Stimulated activated CD8-positive, alpha-beta memory T cell treated with anti-CD3 and anti-CD28 coated beads, Interleukin-4, amount 100 ng/mL, for 1 hour (primary cell): ENCODE measurements around the gene EPS8L2.
A peak's percentile ranks its signal among the peaks of the same experiment; 100 is the strongest.

Source experiments
- DNase-seq, 2 donors: peaks; one replicate each; pipeline ENCODE4 v3.0.0-alpha.2; 2020; ENCODE audit warnings: low read depth in 2 of 2, low spot score in 1 of 2

EPS8L2 gene

DNA sequence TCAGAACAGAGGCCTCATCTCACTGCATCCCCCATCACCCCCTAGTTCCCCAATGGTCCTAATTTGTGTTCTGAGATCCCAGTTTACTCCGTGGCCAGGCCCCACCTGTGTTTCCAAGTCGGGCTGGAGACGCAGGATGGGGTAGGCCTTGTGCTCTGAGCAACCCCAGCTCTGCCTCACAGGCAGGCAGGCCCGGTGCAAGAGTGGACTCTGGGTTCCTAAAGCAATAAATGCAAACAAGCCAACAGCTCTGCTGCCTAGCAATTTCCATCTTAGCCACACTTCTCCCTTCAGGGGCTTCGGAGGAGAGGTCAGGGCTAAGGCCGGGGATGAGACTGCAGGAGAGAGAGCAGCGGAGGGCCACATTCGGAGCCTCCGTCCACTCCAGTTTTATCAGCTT, 2.5 kb upstream of the EPS8L2 start:
- no peak for DNase-seq

DNA sequence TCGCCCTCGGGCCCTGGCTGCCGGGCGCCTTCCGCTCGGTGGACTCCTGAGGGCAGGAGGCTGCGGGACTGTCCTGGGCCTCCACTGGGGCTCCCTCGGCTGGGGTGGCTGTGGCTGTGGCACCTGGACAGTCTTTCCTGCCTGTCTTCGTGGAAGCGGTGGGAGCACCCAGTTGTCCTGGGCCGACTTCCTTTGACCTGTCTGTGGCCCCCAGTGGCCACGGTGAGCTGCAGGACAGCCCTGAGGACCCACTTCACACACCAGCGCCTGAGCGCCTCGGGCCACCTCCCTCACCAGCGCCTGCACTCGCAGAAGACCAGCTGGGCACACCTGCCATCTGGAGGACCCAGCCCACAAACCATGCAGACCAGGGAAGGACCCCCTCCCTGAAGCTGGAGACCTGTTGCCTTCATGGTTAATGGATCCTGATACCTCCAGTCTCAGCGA, 1.8 kb upstream of the EPS8L2 start:
- no peak for DNase-seq

DNA sequence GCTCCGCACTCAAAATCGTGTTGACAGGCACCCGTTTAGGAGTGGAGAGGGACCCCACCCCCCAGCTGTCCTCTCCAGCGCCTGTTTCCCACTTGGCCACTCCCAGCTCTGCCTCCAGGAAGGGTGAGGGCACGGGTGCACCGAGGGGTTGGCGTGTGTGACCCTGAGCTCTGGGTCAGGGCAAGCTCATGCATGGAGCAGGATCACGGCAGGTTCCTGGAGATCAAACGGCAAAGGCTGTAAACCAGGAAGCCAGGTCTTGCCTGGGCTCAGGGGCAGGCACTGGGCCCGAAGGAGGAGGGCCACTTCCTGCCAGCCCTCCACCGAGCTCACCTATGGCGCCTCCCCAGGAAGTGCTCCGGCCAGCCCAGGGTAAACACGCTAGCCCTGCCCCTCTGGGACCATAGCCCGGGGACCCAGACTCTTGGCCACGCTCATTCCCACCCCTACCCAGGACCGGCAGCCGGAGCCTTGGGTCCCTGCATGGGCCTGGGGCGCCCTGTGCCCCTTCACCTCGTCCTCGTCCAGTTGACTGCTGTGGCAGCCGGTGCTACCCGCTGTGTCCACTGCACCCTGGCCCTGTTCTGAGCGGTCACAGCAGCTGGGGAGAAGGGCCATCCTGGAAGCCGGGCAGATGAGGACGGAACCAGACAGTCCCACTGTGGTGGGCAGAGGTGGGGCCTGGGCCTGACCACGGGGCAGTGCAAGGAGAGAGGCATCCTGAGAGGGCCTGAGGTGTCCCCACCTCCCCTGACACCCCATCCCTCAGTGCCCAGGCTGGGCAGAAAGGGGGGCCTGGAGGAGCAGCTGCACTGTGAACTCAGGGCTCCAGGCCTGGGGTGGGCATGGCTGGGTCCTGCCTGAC, 1.0 kb upstream of the EPS8L2 start:
- no peak for DNase-seq

DNA sequence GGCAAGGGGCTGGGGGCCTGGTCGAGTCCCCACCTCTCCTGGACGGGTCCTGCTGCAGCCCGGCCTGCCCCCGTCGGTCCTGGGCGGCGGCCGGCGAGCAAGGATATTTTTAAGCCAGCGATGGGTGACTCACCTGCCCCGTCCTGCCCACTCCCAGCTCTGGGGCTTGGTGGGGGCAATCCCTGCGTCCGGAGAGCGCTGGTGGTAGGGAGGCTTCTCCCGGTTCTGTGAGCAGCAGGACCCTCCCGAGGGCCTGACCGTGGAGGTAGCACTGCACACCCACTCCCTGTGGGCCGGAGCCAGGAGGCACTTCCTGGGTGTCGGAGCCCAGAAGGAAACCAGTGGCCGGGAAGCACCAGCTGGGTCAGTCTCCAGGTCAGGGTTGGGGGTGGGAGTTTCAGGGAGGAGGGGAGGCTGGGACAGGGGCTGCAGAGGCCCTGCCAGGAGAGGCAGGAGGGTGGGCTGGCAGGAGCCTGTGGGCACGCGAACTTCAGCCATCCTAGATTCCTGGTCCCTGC, 467 bp downstream of the EPS8L2 start:
- DNase-seq = no peak

DNA sequence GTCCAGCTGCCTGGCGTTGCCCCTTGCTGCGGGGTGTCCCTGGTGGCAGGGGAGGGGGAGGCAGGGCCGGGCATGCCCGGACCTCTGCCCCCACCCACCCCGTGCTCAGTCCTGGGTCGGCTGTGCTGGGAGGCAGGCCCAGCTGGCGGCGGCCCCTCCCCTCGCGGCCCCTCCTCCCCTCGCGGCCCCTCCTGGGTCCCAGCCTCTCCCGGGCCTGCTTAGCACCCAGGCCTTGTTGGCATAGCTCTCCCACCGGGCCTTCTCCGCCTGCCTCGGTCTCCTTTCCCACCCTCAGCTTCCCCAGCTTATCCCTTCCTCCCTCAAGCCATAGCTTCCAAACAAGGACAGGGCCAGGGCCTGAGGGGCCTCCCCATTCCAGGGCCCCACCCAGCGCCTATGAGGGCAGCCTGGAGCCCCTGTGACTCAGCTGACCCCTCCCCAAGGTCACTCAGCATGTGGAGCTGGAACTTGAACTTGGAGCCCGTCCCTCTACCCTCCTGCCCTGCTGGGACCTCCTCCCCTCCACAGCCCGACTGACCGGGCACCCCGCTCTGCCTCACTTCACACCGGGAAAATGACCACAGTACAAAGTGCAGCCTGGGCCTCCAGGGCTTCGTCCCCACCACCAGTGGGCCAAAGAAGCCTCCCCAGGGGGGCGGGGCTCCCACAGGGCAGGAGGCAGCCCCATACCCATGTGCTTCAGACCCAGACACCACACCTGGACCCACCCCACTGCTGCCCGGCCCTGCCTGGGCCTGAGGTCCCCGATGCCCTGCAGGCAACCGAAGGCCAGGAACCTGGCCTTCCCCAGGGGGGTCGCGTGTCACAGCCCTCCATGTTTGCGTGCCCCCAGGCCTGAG, 1.2 kb downstream of the EPS8L2 start:
- no peak for DNase-seq

DNA sequence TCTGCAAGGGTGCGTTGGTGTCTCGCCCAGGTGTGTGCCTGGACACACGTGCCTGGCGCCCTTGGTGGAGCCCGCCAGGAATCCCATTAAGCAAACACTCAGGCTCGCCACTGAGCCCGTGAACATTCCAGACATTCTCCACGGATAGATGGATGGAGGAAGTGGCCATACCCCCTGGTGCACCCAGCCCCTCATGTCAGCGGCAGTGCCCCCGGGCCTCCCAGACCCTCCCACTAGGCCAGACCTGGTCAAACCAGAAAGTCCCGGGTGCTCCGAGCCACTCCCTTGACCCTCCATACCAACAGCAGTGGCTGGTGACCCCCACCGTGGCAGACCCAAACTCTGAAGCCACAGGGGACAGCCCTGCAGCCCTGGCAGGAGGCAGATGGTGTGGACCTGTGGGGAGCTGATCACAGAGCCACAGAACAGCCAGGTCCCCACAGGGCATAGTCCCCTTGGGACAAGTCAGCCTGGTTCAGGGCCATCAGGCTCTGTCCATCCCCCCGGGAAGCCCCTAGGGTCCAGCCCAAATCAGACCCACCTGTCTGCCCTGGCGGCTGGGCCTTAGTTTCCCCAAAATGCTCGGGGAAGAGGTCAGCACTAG, 1.9 kb downstream of the EPS8L2 start:
- DNase-seq = no peak

DNA sequence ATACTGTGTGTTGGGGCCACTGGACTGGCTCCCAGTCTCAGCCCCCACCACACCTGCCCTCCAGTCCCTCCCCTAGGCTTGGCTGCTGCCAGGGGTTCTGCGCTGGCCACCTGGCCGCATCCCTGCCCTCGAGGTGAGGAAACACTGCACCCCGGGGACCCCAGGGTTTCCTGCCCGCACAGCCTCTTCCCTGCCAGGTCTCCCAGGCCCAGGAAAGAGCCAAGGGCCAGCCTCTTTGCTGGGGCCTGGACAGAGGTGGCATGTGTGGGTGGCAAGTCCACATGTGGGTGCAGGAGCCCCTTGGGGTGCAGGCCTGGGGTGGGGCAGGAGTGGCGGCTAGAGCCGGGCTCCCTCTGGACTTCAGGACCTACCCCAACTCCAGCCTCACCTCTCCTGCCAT, 2.5 kb downstream of the EPS8L2 start:
- DNase-seq = no peak

DNA sequence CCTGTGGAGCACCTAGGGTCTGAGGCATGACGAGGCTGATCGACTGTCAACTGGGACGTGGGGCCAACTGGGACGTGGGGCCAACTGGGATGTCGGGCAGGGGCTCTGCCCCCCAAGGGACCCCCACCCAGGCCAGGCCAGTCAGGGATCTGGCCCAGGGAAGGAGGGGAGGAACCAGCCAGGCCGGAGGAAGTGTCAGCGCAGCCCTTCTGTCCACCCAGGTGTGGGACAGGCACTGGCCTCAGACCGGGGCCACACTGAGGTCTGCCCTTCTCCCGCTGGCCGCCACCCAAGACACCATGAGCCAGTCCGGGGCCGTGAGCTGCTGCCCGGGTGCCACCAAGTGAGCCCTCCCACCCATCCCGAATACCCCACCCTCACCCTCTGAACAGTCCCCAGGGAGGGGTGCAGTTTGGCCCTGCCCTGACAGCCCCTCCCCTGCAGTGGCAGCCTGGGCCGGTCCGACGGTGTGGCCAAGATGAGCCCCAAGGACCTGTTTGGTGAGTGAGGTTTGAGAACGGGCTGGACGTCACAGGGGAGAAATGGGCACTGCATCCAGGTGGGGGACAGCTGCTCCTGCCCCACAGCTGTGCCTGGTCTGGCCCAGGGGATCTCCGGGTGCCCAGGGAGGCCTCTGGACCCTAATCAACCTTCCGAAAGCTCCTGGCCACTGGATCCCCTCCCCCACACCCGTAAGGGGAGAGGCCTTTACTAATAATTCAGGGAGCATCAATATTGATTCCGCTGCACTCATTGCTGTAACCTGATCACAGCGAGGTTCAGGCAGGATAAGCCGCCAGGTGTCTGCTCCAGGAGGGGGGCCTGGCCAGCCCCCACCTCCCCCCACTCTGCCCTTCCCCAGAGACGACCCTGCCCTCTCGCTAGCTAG, 3.3 kb downstream of the EPS8L2 start:
- DNase-seq = no peak

DNA sequence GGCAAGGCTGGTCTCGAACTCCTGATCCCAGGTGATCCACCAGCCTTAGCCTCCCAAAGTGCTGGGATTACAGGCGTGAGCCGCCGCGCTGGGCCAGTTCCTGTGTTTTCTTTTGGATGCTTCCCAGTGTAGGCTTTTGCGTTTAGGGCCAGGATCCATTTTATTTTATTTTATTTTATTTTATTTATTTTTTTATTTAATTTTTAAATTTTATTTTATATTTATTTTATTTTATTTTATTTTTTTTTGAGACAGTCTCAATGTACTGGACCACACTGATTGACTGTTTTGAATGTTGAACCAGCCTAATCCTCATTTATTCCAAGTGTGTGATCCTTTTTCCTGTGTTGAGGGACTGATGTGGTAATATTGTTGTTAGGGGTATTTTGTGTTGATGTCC, 8.4 kb downstream of the EPS8L2 start:
- no peak for DNase-seq

DNA sequence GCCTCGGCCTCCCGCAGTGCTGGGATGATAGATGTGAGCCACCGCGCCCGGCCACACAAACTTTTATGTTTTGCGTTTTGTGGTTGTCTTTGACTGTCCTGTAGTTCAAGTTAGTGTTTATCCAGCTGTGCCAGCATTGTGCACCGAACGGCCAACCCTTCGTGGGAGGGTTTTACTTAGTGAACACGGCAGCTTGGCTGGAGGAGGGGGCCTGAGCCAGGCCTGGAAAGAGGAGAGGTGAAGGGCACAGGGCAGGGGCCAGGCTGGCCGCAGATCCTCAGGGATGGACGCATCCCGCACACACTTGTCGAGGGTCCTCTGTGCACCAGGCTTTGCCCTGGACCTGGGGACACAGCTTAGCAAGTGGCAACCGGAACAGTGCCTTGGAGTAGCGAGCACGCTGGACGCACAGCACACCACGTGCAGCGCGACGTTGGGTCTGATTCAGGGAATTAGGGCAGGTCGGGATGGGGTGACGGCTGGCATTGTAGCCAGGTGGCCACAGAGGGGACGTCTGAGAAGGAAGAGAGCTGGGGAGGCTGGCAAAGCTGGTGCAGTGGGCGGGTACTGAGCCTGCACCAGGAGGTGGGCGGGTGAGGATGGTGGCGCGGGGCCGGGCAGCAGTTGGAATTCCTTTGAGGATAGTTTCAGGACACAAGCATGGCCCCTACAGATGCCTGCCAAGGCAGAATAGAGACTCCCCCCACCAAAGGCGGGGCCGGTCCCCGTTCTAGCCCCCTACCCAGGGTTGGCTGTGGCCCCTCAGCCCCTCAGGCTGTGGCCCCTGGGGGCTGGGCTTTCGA, 13.4 kb downstream of the EPS8L2 start:
- DNase-seq = no peak

DNA sequence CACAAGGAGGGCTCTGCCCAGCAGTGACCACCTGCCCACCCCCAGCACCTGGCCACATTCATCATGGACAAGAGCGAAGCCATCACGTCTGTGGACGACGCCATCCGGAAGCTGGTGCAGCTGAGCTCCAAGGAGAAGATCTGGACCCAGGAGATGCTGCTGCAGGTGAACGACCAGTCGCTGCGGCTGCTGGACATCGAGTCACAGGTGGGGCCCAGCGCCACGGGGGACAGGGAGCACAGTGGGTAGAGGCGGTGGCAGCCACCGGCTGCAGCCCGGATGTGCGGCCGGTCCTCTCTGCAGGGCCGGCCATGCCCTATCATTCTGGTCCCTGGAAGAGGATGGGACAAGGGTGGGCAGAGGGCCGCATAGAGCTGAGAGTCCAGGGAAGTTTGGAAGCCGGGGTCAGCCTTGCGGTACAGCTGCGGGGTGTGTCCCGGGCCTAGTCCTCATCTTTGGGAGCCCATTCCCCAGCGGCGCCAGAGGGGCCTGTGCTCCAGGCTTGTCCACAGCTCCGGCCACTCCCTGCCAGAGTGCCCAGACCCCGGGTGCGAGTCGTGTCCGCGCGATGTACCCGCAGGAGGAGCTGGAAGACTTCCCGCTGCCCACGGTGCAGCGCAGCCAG, 14.1 kb downstream of the EPS8L2 start:
- no peak for DNase-seq

DNA sequence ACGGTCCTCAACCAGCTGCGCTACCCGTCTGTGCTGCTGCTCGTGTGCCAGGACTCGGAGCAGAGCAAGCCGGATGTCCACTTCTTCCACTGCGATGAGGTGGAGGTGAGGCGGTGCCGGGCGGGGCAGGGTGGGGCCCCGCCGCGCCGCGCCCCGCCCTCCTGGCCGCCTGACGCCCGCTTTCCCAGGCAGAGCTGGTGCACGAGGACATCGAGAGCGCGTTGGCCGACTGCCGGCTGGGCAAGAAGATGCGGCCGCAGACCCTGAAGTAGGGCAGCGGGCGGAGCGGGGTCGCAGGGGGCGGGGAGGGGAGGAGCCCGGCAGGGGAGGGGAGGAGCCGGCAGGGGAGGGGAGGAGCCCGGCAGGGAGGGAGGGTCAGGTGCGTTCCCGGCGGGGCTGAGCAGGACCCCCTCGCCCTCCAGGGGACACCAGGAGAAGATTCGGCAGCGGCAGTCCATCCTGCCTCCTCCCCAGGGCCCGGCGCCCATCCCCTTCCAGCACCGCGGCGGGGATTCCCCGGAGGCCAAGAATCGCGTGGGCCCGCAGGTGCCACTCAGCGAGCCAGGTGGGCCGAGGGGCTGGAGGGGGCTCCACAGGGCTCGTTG, 14.7 kb downstream of the EPS8L2 start:
- DNase-seq = no peak

DNA sequence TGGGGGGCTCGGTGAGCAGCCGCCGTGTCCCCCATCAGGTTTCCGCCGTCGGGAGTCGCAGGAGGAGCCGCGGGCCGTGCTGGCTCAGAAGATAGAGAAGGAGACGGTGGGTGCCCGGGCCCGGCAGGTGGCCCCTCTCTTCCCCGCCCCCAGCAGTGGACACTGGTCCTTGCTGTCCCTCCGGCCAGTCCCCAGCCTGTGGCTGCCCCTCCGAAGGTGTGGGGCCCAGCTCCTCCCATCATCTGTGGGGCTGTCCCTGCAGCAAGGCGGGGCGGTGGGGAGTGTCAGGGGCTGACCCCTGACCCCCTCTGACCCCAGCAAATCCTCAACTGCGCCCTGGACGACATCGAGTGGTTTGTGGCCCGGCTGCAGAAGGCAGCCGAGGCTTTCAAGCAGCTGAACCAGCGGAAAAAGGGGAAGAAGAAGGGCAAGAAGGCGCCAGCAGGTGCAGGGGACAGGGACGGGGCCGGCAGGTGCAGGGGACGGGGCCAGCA, 15.3 kb downstream of the EPS8L2 start:
- no peak for DNase-seq

DNA sequence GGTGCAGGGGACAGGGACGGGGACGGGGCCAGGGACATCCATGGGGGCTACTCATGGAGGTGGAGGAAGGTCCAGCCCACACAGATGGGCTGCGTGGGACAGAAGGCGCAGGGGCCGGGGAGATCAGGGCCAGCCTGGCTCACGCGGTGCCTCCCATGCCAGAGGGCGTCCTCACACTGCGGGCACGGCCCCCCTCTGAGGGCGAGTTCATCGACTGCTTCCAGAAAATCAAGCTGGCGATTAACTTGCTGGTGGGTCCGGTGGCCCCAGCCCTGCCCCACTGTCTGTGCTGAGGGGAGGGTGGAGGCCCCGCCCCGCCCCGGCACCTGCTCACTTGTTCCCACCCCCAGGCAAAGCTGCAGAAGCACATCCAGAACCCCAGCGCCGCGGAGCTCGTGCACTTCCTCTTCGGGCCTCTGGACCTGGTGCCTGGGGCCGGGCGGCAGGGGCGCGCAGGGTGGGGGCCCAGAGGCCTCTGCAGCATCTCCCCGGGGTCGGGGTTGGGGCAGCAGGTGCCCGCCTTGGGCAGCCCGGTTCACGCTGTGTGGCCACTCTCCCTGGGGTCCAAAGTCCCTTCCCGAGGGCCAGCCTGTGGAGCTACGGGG, 15.8 kb downstream of the EPS8L2 start:
- peak in 1 of 2 donors; percentile 21 for DNase-seq

DNA sequence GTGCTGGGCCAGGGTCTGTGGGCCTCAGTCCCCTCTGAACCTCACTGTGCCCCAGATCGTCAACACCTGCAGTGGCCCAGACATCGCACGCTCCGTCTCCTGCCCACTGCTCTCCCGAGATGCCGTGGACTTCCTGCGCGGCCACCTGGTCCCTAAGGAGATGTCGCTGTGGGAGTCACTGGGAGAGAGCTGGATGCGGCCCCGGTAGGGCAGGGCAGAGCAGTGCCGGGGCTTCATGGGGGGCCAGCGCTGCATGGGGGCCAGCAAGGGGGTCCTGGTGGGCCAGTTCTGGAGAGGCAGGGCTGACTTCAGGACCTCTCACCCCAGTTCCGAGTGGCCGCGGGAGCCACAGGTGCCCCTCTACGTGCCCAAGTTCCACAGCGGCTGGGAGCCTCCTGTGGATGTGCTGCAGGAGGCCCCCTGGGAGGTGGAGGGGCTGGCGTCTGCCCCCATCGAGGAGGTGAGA, 16.3 kb downstream of the EPS8L2 start:
- no peak for DNase-seq

DNA sequence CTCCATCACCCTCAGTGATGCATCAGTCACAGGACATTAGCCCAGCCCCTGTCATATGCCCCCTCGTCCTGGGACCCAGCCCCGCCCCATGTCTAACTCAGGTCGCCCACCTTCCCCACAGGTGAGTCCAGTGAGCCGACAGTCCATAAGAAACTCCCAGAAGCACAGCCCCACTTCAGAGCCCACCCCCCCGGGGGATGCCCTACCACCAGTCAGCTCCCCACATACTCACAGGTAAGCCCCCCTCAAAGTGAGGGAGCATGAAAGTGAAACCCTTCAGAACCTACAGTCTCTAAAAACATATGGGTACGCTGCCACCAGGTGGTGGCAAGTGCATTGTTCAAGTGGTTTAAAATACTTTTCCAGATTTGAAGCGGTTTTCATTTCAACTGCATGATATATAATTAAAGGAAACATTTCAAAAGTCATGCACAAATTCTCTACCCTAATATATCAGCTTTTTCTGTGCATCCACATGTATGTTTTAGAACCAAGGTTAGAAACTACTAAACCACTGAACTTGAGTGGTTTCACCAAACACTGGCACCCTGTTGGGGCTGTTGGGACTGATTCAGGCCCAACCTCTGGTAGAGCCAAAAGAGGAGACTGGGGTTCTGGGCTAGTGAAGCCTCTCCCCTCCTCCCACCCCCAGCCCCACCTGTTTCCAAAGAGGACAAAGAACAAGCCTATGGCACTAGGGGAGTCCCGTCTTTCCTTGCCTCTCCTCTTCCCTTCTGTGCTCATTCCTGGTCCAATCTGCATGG, 17.3 kb downstream of the EPS8L2 start:
- DNase-seq = peak in 1 of 2 donors; percentile 28

DNA sequence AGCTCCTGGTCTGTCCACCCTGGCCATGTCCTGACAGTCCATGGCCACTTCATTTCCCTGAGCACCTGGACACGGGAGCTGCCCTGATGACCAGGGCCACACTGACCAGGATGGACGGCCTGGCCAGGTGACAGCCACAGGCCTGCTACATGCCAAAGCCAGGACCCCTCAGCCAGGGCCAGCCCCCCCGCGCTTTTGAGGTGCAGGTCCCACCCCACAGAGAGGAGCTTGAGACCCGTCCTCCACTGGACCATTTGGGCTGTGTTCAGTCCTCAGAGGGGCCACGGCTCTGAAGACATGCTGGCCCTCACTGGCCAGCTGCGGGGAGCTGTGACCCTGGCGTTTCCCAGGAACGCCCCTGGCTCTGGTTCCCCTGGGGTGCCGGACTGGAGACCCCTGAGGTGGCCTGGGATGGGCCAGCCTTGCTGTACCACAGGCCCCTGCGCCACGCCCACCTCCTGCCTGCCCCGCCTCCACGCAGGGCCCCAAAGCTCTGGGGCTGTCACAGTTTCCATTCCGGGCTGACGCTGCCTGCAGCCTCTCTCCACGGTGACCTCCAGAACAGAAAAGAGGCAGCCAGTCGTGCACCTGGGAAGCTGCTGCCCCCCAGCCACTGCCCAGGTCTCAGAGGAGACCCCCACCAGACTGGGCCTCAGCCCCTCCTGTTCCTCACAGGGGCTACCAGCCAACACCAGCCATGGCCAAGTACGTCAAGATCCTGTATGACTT, 18.2 kb downstream of the EPS8L2 start:
- no peak for DNase-seq
